ENCODE results near the gene PRMT3.

DNA sequence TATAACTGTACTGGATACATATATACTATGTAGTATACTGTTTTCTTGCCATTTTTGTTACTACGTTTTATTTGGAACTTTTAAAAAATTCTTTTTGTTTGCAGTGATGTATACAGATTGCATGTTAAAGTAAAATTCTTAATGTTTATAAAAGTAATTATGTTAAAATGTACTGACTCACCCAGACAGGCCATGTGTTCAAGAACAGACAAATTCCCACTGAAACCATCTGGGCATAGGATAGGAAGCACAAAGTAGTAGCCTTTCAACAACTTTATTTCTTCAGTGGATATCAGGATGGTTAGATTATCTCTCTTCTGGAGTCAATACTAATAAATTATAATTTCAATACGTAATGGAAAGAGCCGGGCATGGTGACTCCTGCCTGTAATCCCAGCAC lies 19.8 kb downstream of the PRMT3 start:
- TF ChIP-seq, protein P1, sequence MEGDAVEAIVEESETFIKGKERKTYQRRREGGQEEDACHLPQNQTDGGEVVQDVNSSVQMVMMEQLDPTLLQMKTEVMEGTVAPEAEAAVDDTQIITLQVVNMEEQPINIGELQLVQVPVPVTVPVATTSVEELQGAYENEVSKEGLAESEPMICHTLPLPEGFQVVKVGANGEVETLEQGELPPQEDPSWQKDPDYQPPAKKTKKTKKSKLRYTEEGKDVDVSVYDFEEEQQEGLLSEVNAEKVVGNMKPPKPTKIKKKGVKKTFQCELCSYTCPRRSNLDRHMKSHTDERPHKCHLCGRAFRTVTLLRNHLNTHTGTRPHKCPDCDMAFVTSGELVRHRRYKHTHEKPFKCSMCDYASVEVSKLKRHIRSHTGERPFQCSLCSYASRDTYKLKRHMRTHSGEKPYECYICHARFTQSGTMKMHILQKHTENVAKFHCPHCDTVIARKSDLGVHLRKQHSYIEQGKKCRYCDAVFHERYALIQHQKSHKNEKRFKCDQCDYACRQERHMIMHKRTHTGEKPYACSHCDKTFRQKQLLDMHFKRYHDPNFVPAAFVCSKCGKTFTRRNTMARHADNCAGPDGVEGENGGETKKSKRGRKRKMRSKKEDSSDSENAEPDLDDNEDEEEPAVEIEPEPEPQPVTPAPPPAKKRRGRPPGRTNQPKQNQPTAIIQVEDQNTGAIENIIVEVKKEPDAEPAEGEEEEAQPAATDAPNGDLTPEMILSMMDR (IDR thresholded peaks at IDR 0.05) = no peak
- no peak for TF ChIP-seq POLR2A (IDR thresholded peaks at IDR 0.05)
